HG03196 (cell line): ENCODE measurements around the gene COL19A1.
"Not testable (repeated sequence)": the region's sequence is repeated elsewhere in the genome, so short reads cannot be mapped to it uniquely, and the experiment has no call there.

Experiments used
- ATAC-seq: cut with Tn5 transposase; IDR thresholded peaks from one replicate; pipeline ENCODE4 v1.9.1; 2021; ENCODE audit not compliant: unreplicated experiment

The COL19A1 gene

DNA sequence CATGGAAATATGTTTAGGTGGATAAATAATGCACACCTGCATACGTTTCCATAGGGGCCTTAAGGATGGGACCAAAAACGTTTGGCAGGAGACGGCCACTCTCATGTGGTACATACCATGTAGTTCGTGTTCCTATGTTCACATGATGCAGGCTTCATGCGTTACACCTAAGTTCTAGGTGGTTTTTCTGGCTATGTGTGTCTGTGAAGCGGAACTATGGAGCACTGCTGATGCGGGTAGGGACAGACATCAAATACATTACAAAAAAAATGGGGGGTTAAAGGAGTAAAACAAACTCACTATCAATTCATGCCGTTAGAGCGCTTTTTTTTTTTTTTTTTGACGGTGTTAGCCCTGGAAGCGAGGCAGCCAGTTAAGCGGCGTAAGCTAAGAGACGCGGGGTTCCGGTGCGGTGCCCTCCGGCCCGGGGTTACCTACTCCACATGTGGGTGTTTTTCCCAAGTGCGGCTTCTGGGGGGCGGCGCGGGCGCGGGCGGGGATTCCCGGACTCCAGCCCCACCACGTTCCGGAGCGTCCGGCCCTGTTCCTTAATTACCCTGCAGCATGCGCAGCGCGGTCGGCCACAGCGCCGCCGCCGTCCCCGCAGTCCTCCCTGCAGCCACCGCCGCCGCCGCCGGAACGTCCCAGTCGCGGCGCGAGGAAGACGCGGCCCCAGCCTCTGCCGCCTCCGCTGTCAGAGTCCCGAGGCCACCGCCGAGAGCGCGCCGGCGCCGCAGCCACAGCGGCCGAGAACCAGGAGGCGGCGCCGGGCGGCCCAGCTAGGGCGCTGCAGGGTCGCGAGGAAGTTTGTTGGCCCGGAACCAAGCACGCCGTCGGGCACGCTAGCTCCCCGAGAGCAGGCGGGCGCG, 648 bp downstream of the COL19A1 start:
- peak; percentile 62 for ATAC-seq

DNA sequence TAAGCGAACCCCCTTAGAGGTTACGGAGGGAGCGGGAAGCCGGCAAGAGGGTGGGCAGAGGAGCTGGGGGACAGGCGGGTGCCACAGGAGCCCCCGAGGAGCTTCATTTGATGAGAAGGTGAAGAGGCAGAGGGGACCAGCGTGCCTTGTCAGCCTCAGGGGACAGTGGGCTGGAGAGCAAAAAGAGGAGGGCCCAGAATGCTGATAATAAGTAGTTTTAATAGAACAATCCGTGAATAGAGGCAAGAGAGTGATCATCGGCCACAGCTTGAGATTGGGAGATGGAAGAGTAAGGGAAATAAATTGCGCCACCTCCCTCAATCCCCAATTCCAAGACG, 1.3 kb downstream of the COL19A1 start:
- no peak for ATAC-seq

DNA sequence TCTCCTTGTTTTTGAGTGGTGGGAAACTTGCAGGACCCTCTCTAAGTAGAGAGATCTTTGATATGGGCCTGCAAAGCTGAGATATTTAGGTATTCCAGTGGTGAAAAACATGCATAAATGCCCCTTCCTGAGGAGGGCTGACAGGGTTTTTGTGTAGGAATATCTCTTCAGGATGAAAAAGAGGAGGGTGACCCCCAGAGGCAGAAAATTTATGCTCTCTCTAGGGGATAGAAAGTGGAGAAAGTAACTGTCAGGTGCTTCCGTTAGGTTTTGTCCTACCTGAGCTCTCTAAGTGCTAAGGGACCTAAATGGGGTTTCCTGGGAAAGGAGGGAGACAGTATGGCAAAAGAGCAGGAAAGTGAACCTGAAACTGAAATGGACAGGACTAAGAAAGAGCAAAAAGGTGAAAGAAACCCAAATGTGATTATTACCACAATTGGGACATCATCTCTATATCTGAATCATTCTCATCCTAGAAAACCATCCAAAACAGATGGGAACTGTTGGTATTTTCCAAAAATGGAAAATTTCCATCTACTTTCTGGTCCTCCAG, 2.0 kb downstream of the COL19A1 start:
- ATAC-seq = no peak

DNA sequence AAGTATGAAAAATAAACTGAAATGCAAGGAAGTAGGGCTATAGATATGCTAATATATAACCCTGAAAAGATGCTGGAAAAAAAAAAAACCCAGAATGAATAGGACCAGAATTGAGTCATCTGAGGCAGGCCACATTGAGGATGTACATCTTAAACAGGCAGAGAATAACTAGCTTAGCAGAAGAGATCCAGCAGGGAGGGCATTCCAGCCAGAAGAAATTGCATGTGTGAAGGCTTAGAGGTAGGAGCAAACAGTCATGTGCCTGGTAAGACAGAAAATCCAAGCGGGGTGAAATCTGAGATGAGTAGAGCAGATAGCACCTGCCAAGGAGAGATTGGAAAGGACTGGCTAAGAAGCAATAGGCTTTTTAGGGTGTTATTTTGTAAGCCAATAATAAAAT, 2.6 kb downstream of the COL19A1 start:
- no peak for ATAC-seq

DNA sequence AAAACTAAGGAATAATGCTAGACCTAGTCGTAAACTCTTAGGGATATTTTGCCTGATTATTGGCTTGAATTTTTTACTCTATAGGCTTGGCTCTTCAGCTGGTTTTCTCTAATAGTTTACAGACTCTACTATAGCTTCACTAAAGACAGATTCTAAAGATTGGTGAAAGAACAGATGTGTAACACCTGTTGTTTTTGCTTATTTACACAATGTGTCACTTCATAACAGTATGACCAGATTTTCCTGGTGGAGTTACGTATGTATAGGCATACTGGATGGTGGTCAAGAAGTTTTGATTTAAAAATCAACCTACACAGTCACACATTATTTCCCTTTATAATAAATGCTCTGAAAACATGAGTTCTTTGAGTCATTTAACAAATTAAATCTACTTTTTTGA, 4.8 kb downstream of the COL19A1 start:
- no peak for ATAC-seq

DNA sequence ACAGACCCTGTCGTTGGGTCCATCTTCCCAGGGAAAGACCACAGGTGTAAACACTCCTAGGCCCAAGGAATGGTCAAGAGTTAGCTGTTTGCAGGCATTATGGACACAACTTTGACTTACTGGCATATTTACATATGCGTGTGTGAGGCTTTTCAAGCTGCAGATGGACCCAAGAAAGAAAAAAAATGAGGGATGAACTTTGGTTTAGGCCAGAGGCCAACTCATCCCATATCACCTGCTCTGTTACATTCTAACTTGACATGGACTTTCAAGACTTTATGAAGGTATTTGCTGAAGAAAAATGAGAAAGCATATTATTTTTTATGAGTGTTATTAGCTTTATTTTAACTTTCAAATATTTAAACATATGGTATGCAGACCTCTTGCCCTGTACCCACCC, 6.9 kb downstream of the COL19A1 start:
- no peak for ATAC-seq

DNA sequence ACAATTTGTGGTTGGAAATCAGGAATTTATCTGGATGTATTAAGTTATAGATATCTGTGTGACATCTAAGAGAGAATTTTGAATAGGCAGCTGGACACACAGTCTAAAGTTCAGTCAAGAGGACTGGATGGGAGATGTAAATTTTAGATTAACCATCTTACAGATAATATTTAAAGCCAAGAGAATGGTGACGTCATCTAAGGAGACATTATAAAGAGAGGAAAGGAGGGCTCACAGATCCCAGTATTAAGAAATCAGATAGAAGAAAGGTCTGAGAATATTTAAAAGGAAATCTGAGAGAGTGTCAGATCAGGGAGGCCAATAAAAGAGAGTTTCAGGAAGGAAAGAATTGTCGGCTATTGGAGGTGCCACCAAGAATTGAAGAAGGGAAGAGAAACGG, 9.4 kb downstream of the COL19A1 start:
- ATAC-seq = no peak

DNA sequence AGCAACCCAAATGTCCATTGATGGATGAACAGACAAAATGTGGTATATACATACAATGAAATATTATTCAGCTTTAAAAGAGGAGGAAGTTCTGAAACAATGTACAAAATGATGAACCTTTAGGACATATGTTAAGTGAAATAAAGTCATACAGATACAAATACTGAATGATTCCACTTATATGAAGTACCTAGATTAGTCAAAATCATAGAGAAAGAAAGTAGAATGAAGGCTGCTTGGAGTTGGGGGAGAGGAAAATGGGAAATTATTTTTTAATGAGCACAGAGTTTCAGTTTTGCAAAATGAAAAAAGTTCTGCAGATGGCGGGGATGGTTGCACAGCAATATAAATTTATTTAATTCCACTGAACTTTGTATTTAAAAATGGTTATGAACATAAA, 12.4 kb downstream of the COL19A1 start:
- no peak for ATAC-seq

DNA sequence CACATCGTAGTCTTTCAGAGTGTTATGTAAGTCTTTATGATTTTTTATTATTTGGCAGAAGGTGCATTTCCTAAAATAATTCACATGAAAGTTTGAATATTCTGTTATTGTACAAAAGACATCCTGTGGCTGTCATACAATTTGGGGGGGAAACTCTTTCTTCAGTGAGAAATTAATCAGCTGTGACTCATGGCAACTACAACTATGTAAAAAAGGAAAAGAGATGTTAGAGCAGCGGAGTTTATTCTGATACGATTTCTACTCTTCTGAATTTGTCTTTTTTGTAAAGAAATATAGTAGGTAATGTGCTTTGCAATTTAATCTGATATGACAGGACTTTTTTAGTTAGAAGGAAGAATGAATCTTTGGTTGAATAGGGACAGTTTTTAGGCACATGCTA, 14.2 kb downstream of the COL19A1 start:
- ATAC-seq = peak; percentile 39

DNA sequence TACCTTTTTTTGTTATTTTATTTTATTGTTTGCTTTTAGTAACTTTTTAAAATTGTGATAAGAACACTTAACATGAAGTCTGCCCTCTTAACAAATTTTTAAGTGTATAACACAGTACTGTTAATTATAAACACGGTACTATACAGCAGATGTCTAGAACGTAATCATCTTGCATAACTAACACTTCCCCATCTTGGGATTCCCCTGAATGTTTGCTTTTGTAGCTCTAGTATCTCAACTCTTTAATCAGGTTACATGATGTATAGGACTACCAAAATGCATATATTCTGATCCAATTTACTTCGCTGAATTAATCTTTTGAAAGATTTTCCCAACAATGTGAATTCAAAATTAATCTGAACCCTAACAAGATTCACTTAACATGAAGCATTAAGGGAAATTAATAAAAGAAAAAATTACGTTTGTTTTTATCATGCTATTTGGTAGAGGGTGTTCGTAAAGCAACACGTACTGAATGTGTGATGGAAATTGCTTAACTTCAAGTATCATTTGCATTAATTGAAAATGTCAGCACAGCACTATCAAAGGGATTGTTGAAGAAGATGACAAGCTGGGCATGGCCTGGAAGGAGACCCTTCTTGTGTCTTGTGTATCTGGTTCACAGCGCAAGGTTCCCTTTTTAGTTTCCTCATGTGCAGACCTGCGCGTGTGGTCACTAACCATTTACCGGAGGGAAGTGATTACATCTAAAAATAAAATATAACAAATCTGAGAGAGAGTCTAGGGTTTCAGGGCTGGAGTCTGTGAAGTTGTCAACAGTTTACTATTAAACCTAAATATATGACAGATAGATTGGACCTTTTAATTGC, 15.2 kb downstream of the COL19A1 start:
- peak; percentile 83 for ATAC-seq

DNA sequence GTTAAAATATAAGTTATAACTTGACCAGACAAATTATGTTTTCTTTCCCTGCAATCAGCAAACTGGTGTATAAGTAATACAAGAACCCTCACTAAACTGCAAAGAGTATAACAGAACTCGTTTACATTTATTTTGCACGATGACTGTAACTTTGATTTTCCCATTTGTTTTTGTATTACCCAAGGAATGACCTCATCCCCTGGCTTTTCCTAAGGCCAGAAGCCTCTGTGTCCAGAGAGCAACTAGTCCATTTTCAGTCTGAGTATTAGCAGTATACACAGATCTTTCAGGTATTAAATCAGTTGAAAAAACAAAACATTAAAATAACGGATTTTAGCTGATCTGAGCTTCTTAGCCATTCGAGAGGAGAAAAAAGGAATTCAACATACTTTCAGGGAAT, 17.2 kb downstream of the COL19A1 start:
- no peak for ATAC-seq

DNA sequence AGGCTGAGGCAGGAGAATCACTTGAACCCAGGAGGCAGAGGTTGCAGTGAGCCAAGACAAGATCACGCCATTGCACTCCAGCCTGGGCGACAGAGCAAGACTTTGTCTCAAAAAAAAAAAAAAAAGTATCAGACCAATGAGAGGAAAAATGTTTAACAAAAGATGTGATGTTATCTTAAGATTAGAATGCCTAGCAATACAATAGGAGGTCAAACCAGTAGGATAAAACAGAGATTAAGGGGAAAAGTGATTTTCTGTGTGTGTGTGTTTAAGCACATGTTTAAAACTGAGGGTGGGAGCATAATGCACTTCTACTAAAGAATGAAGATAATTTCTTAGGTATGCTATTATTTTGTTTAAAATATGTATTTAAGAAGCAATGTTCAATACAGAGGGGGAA, 17.9 kb downstream of the COL19A1 start:
- no peak for ATAC-seq

DNA sequence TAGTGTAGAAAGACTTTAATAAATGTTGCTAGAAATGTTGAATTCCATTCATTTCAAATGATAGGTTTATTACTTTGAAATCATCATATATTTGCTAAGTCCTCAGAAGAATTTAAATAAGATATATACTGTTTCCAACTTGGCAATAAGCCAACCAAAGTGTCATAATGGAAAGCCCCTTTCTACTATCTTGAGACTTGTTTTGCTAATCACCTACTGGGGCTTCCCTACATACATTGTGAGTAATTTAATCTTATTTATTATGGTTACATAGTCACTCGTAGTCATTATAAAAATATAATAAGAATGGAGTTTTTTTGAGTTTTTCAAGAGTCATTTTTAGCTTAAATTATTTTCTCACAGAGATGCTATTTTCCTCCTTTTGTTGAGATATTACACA, 20.7 kb downstream of the COL19A1 start:
- ATAC-seq = no peak

DNA sequence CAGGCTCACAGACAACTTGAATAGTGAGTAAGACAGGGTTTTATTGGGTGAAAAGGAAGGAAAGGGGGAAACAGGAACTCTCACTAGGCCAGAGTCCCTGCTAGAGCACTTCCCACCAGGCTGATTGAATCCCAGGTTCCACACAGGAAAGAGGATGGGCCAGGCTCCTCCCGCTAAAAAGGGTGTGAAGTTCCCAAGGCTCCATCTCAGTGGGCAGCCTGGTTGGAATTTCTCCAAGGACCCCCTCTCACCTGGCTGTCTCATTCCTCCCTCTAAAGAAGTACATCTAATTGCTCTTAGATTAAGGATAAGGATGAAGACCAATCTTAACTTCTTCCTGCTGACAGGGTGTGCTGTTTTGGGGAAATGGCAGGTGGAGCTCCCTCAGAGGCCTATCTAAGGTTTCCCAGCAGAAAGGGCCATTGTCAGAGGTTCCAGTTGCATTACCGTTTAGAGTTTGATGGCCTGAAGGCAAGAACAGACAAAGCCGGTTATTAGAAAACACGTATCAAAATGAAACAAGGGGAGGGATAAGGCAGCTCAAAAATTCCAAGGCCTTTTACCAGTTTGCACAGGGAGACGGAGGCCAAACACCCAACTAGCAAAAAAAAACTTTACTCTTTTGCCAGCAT, 21.5 kb downstream of the COL19A1 start:
- no peak for ATAC-seq

DNA sequence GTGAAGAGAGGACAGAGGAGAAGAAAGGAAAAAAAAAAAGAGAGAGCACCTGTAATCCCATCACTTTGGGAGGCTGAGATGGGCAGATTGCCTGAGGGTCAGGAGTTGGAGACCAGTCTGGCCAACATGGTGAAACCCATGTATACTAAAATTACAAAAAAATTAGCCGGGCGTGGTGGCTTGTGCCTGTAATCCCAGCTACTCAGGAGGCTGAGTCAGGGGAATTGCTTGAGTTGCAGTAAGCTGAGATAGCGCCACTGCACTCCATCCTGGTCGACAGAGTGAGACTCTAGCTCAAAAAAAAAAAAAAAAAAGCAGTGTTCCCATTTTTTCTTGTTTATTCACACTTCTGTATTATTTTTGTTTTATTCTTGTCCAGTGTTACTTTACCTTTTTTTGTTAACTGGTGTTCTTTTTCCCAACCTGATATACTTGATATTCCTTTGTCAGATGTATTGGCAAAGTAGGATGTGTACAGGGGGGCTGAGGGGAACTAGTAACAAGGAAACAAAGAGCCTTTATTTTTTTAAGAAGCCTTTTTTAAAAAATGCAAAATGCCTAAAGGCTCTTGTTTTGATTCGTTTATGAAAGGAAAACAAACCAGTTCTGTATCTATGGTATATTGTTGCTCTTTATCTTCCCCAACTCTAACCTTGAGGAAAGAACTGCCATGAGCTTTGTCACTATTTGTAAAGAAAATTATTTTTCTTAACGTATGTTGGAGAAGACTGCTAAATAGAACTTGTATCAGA, 22.3 kb downstream of the COL19A1 start:
- no peak for ATAC-seq

DNA sequence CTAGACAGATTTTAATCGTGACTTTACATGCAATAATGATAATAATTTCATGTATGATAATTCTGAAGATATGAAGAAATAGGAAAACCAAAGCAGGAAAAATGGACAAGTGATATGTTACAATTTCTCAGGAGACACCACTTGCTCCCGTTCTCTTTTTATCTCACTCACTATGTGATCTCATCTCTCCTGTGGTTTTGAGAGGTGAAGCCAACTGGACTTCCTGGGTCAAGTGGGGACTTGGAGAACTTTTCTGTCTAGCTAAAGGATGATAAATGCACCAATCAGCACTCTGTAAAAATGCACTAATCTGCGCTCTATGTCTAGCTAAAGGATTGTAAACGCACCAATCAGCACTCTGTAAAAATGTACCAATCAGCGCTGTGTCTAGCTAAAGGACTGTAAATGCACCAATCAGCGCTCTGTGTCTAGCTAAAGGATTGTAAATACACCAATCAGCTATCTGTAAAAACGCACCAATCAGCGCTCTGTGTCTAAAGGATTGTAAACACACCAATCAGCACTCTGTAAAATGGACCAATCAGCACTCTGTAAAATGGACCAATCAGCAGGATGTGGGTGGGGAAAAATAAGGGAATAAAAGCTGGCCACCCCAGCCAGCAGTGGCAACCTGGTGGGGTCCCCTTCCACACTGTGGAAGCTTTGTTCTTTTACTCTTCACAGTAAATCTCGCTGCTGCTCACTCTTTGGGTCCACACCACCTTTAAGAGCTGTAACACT, 23.0 kb downstream of the COL19A1 start:
- not testable (repeated sequence) for ATAC-seq

DNA sequence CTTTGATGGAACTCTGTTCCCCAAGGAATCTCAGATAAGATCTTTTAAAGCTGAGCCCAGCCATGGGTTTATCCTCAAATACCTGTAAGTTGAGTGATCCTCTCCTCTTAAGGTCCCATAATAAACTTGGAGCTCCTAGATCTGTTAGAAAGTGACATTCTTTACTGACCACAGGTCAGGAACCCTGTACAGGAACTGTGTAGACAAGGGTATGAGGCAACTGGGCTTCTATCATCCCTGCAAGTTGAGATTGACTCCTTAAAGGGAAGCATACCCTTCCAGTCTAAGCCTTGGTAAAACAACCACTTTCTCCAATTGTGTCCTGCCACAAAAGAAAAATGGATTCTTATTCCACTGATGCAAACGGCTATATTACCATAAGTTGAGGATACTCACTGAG, 26.2 kb downstream of the COL19A1 start:
- ATAC-seq = not testable (repeated sequence)

DNA sequence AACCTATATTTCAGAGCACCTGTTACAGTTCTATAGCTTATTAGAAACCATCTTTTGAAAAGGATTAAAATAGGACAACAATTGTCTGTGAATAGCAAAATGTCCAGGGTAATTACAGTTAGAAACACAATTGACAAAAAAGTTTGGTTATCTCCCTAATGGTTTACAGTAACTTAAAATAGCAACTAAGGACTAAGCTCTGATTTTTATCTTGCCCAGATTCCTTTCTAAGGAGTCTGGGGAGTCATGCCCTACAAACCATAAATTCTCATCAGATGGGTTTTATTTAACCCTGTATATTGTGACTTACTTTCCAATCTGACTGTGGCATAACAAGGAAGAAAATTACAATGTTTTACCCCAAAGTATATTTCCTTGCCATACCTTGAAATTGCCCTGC, 26.9 kb downstream of the COL19A1 start:
- not testable (repeated sequence) for ATAC-seq

DNA sequence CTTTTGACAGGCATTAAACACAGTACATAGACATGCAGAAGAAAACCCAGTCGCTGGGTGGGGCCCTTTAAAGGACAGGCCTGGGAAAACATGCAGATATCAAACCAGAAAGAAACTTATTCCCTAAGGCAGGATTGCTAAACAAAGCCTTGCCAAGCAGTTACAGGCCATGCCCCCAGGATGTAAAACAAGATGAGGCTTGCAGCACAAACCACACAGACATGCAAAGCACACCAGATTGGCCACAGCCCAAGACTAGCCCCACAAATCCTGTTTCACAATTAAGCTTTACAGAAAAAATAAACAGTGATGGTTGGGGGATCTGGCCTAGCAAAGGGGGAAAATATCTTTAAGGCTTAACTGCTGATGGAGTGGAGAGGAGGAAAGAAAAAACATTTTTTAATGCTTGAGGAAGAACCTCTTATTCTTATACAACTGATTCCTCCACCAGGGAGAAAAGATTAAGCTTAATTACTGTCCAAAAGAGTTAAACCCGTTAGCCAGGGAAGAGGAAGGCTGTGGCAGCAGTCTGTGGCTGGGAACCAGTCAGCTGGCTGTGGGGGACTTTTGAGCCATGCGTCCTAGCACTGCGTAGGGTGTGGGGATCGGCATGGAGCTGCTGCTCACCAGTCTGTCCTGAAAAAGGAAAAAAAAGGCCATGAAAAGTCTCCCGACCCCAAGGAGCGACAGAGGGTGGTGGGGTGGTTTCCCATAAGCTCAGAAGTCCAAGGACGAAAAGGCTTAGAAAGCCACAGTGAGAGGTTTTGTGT, 28.4 kb downstream of the COL19A1 start:
- no peak for ATAC-seq
